ENCODE measurements around the gene QTRT2.

QTRT2 gene

DNA sequence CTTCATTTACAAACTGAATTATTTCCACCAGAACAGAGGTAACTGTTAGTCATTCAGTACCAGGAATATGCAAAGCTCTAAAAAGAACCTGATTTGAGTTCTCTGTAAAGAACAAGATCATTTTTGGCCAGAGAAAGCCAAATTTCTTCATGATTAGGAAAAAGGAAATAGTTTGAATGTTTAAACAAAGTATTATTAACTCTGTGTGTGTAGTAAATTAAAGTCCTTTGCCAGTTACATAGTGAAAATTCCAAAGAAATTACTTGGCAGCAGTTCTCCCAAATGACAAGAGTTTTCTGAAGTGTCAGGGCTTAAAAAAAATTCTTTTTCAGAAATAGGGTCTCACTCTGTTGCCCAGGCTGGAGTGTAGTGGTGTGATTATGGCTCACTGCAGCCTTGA lies 24.5 kb downstream of the QTRT2 start:
- DNase-seq (ENCODE audit: low spot score) (no peak), ATAC-seq (ENCODE audit: low read depth) (no peak)
- Histone ChIP-seq H3K9me3 (ENCODE audit: severe bottlenecking) (no peaks in the 10 kb centered on the region), H3K27ac (ENCODE audit: poor library complexity, severe bottlenecking) (no peak overlapping the region), H3K27me3 (ENCODE audit: insufficient read depth, poor library complexity, severe bottlenecking) (no peaks in the 10 kb centered on the region), H3K4me3 (ENCODE audit: severe bottlenecking) (no peak overlapping the region), H3K36me3 (ENCODE audit: low read depth) (peaks cover 86% of the 10 kb centered on the region), H3K4me1 (ENCODE audit: insufficient read depth, poor library complexity, severe bottlenecking) (no peaks in the 10 kb centered on the region)
- TF ChIP-seq, protein P1, sequence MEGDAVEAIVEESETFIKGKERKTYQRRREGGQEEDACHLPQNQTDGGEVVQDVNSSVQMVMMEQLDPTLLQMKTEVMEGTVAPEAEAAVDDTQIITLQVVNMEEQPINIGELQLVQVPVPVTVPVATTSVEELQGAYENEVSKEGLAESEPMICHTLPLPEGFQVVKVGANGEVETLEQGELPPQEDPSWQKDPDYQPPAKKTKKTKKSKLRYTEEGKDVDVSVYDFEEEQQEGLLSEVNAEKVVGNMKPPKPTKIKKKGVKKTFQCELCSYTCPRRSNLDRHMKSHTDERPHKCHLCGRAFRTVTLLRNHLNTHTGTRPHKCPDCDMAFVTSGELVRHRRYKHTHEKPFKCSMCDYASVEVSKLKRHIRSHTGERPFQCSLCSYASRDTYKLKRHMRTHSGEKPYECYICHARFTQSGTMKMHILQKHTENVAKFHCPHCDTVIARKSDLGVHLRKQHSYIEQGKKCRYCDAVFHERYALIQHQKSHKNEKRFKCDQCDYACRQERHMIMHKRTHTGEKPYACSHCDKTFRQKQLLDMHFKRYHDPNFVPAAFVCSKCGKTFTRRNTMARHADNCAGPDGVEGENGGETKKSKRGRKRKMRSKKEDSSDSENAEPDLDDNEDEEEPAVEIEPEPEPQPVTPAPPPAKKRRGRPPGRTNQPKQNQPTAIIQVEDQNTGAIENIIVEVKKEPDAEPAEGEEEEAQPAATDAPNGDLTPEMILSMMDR (IDR thresholded peaks at IDR 0.05; ENCODE audit: poor library complexity, severe bottlenecking), result no peak

DNA sequence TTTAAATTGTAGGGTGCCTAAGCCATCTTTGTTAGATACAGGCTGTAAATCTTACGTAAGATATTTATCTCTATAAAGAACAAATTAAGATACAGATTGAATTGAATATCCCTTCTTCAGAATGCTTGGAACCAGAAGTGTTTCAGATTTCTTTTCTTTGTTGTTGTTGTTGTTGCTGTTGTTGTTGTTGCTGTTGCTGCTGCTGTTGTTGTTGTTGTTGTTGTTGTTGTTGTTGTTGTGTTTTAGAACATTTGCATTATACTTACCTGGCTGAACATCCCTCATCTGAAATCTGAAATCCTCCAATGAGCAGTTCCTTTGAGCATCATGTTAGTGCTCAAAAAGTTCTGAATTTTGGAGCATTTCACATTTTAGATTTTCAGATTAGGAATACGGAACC lies 26.6 kb downstream of the QTRT2 start:
- Histone ChIP-seq H3K4me1 (ENCODE audit: insufficient read depth, poor library complexity, severe bottlenecking) (no peaks in the 10 kb centered on the region), H3K4me3 (ENCODE audit: severe bottlenecking) (no peak overlapping the region), H3K36me3 (ENCODE audit: low read depth) (peaks cover 82% of the 10 kb centered on the region), H3K9me3 (ENCODE audit: severe bottlenecking) (no peaks in the 10 kb centered on the region), H3K27ac (ENCODE audit: poor library complexity, severe bottlenecking) (no peak overlapping the region), H3K27me3 (ENCODE audit: insufficient read depth, poor library complexity, severe bottlenecking) (no peaks in the 10 kb centered on the region)
- DNase-seq (ENCODE audit: low spot score) (no peak), ATAC-seq (ENCODE audit: low read depth) (no peak)
- TF ChIP-seq, protein P1 (IDR thresholded peaks at IDR 0.05; ENCODE audit: poor library complexity, severe bottlenecking), result no peak

DNA sequence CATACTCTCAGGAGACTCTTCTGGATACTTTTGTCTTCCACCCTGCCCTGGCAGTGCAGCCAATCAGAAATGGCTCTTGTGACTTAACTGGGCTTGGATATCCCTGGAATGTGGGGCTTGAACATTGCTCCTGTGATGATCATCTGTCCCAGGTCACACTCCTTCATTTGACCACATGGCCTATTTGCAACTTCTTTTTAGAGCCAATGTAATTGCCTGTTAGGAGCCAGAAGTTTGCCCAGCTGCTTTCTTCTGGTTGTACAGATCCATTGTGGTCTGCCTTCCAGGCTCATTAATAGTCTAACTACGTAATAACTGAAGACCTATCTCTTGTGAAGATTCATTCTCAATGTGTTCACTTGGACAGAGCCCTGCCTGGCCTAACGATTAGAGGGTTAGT lies 29.8 kb downstream of the QTRT2 start:
- no peak for ATAC-seq (ENCODE audit: low read depth)
- TF ChIP-seq, protein P1 (IDR thresholded peaks at IDR 0.05; ENCODE audit: poor library complexity, severe bottlenecking), result no peak
- no peak for DNase-seq (ENCODE audit: low spot score)
- Histone ChIP-seq H3K27ac (ENCODE audit: poor library complexity, severe bottlenecking) (no peak overlapping the region), H3K4me1 (ENCODE audit: insufficient read depth, poor library complexity, severe bottlenecking) (no peaks in the 10 kb centered on the region), H3K27me3 (ENCODE audit: insufficient read depth, poor library complexity, severe bottlenecking) (no peaks in the 10 kb centered on the region), H3K4me3 (ENCODE audit: severe bottlenecking) (no peak overlapping the region), H3K9me3 (ENCODE audit: severe bottlenecking) (no peaks in the 10 kb centered on the region), H3K36me3 (ENCODE audit: low read depth) (peaks cover 49% of the 10 kb centered on the region)

DNA sequence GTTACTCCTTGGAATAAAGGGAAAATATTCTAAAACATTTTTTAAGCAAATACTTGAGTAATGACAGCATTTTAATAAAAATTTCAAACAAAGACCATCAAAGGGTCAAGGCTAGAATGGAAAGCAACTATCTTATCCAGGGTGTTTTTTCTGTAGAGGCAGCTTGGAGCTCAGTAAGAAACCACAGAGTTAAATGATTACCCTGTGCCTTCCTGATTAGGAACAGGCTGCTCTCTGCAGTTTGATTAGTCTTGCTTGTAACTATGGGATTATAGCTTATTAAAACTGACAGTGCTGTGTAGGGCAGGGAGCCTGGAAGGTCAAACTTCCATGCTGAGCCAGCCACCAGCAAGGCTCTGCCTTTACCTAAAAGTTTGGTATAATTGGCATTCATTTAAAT lies 33.1 kb downstream of the QTRT2 start:
- no peak overlapping the region for H3K4me3 ChIP-seq (ENCODE audit: severe bottlenecking)
- H3K4me1 ChIP-seq (ENCODE audit: insufficient read depth, poor library complexity, severe bottlenecking), result no peaks in the 10 kb centered on the region
- peaks cover 25% of the 10 kb centered on the region for H3K36me3 ChIP-seq (ENCODE audit: low read depth)
- no peaks in the 10 kb centered on the region for H3K27me3 ChIP-seq (ENCODE audit: insufficient read depth, poor library complexity, severe bottlenecking)
- no peaks in the 10 kb centered on the region for H3K9me3 ChIP-seq (ENCODE audit: severe bottlenecking)
- TF ChIP-seq, protein P1 (IDR thresholded peaks at IDR 0.05; ENCODE audit: poor library complexity, severe bottlenecking), result no peak
- ATAC-seq (ENCODE audit: low read depth) (no peak), DNase-seq (ENCODE audit: low spot score) (no peak)
- H3K27ac ChIP-seq (ENCODE audit: poor library complexity, severe bottlenecking), result no peak overlapping the region

DNA sequence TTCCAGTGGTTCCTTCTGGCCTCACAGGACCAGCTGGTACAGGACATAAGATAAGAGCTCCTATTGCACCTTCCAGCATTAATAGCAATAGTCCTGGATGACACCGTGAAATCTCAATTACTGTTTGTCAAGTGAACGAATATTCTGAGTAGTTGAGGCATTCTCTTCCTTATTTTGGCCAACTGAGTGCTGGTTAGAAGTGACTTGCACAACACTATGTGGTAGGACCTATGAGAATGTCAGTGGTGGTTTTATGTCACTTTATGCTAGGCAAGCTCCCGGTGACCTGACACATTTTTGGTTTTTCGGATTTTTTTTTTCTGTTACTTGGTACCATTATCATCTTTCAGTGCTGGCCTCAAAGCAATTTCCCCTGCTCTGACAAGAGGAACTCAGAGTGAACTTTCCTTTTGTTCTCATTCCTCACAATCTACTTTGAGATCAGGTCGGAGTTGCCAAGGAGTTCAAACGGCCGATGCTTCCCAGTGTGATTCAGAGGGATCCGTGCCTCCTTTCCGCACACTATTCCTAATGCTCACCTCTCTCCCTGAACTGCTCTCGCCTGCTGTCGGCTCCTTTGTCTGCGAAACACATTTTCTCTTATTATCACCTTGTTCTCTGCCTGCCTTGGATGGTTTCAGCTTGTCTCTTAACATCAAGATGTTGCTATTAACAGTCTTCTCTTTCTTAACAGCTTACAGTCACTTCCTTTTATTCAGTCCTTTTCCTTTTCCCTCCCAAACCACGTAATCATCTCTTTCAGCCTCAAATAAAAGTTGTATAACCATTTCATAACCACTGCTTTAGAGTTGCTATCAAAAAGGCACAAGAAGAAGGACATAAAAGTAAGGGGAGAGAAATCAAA lies 35.8 kb downstream of the QTRT2 start:
- TF ChIP-seq, protein P1 (IDR thresholded peaks at IDR 0.05; ENCODE audit: poor library complexity, severe bottlenecking), result no peak
- no peak for DNase-seq (ENCODE audit: low spot score)
- H3K27ac ChIP-seq (ENCODE audit: poor library complexity, severe bottlenecking), result no peak overlapping the region
- H3K4me3 ChIP-seq (ENCODE audit: severe bottlenecking), result no peak overlapping the region
- H3K27me3 ChIP-seq (ENCODE audit: insufficient read depth, poor library complexity, severe bottlenecking), result no peaks in the 10 kb centered on the region
- no peaks in the 10 kb centered on the region for H3K9me3 ChIP-seq (ENCODE audit: severe bottlenecking)
- no peaks in the 10 kb centered on the region for H3K4me1 ChIP-seq (ENCODE audit: insufficient read depth, poor library complexity, severe bottlenecking)
- ATAC-seq (ENCODE audit: low read depth), result 0 out of 3 replicates have a peak, but pooled peaks have one; percentile 37
- H3K36me3 ChIP-seq (ENCODE audit: low read depth), result peaks cover 5% of the 10 kb centered on the region
